Measurements from ENCODE around the gene FAM98B. TPM values are rescaled to one million over a fixed set of nuclear protein-coding genes. Genes with fewer than 3 reads are reported as not detected.

The FAM98B gene
- total RNA-seq, 1 experiment from 2014 or later, result 50.0 TPM

DNA sequence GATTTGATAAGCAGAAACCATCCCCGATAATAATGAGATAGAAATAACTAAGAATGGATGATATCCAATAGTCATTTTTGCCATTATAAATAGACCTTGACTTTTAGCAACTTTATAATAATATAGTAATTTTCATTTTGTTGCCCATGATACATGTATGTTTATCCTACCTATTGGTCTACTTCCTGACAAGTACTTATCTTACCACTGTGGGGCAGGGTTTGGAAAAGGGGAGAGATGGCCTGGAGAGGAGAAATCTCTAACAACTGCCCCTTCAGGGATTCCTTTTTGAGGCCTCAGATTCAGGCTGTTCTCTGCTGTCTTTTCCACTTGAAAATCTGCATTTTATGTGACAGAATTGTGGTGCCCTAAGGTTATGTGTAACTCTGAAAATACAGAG is 42.2 kb downstream of the FAM98B start:
- WGBS (ENCODE audit: extremely low coverage, insufficient read length, low lambda C conversion rate), result no CpG with 5 or more reads among the region's 1 CpG
- H3K4me1 Mint-ChIP-seq, result no peaks in the 10 kb centered on the region
- no peak overlapping the region for H2BK20ac ChIP-seq (ENCODE audit: low read depth, low read length, poor library complexity, severe bottlenecking)
- H3K56ac ChIP-seq (ENCODE audit: insufficient read length, low read depth, low read length), result no peak overlapping the region
- H3K14ac ChIP-seq (ENCODE audit: insufficient read depth, low read length), result no peak overlapping the region
- H3K27me3 ChIP-seq (ENCODE audit: insufficient read depth, low read length), result no peaks in the 10 kb centered on the region
- H3K9ac ChIP-seq (ENCODE audit: extremely low read depth, insufficient read length, low read length), result no peak overlapping the region
- H2AK5ac ChIP-seq (ENCODE audit: insufficient read length, low read length), result no peak overlapping the region
- no peaks in the 10 kb centered on the region for H3K4me1 ChIP-seq (ENCODE audit: insufficient read depth, low read length)
- H2AFZ ChIP-seq (ENCODE audit: low read length), result no peak overlapping the region
- no peak overlapping the region for H3K18ac ChIP-seq (ENCODE audit: insufficient read length, low read depth, low read length)
- no peaks in the 10 kb centered on the region for H3K9me3 Mint-ChIP-seq
- H3K9me3 ChIP-seq (ENCODE audit: control insufficient read depth, low read depth, low read length), result no peaks in the 10 kb centered on the region
- no peaks in the 10 kb centered on the region for H3K23me2 ChIP-seq (ENCODE audit: insufficient read length, low read depth, low read length, poor library complexity, severe bottlenecking)
- peaks cover 3 to 8% (median 5%) of the 10 kb centered on the region in 3 experiments; a peak in 3 of 7 replicates for H3K36me3 Mint-ChIP-seq (ENCODE audit: insufficient read depth in 1 of 3, low read depth in 3 of 3)
- H4K8ac ChIP-seq (replicated peaks; ENCODE audit: insufficient read length, low read depth, low read length), result no peak overlapping the region
- no peaks in the 10 kb centered on the region for H3K79me2 ChIP-seq (ENCODE audit: insufficient read depth, low read length)
- no peaks in the 10 kb centered on the region for H4K20me1 ChIP-seq (ENCODE audit: control insufficient read depth, insufficient read depth, insufficient read length)
- no peak overlapping the region for H2BK120ac ChIP-seq (ENCODE audit: low read depth, low read length, poor library complexity, severe bottlenecking)
- H3K79me1 ChIP-seq (ENCODE audit: insufficient read depth, low read depth, low read length, poor library complexity, severe bottlenecking), result no peaks in the 10 kb centered on the region
- H3K27me3 Mint-ChIP-seq (ENCODE audit: low read depth), result no peaks in the 10 kb centered on the region
- no peak overlapping the region for H4K91ac ChIP-seq (ENCODE audit: insufficient read length, low read depth, low read length)
- DNase-seq, result no peak
- no peak overlapping the region for H3K4me3 Mint-ChIP-seq
- H3K4me2 ChIP-seq (ENCODE audit: insufficient read depth, insufficient read length, low read length), result no peak overlapping the region
- no peak overlapping the region for H4K5ac ChIP-seq (ENCODE audit: insufficient read length, low read depth, low read length)
- H3K23ac ChIP-seq (ENCODE audit: insufficient read length, low read depth, low read length), result no peak overlapping the region
- H3K27ac Mint-ChIP-seq, result no peak overlapping the region
- H2BK12ac ChIP-seq (ENCODE audit: insufficient read length, low read depth, low read length), result no peak overlapping the region
- H2BK5ac ChIP-seq (ENCODE audit: insufficient read length, low read length), result no peak overlapping the region
- H3T11ph ChIP-seq (ENCODE audit: low read length), result no peak overlapping the region
- TF ChIP-seq, protein P1, sequence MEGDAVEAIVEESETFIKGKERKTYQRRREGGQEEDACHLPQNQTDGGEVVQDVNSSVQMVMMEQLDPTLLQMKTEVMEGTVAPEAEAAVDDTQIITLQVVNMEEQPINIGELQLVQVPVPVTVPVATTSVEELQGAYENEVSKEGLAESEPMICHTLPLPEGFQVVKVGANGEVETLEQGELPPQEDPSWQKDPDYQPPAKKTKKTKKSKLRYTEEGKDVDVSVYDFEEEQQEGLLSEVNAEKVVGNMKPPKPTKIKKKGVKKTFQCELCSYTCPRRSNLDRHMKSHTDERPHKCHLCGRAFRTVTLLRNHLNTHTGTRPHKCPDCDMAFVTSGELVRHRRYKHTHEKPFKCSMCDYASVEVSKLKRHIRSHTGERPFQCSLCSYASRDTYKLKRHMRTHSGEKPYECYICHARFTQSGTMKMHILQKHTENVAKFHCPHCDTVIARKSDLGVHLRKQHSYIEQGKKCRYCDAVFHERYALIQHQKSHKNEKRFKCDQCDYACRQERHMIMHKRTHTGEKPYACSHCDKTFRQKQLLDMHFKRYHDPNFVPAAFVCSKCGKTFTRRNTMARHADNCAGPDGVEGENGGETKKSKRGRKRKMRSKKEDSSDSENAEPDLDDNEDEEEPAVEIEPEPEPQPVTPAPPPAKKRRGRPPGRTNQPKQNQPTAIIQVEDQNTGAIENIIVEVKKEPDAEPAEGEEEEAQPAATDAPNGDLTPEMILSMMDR (conservative IDR thresholded peaks at IDR 0.05), result peak; percentile 36; the same call in 2 of the 3 replicates
- no peak overlapping the region for H3K27ac ChIP-seq (ENCODE audit: insufficient read length, low read depth, low read length)
- H3K4ac ChIP-seq (ENCODE audit: low read depth, low read length), result no peak overlapping the region
- no peak overlapping the region for H2BK15ac ChIP-seq (ENCODE audit: low read depth, low read length)

All from H9 (cell line).